Nephron progenitor cell (in vitro differentiated cells): ENCODE results near the gene KIF27.
A peak's percentile ranks its signal among the peaks of the same experiment; 100 is the strongest.
"Not testable (repeated sequence)": the region's sequence is repeated elsewhere in the genome, so short reads cannot be mapped to it uniquely, and the experiment has no call there.

ENCODE experiments used
- DNase-seq: peaks from one replicate; pipeline ENCODE4 v3.0.0; 2021
- H3K27ac Mint-ChIP-seq: 2 replicates; pipeline ENCODE4 v1.8.0; 2021; ENCODE audit warnings: mild to moderate bottlenecking, moderate library complexity, mixed read lengths
- H3K27me3 Mint-ChIP-seq: 2 replicates; pipeline ENCODE4 v1.8.0; 2021; ENCODE audit warnings: mild to moderate bottlenecking, low read depth, mixed read lengths; ENCODE audit not compliant: poor library complexity
- H3K36me3 Mint-ChIP-seq: 2 replicates; pipeline ENCODE4 v1.8.0; 2021; ENCODE audit warnings: low read depth, mixed read lengths
- H3K4me1 Mint-ChIP-seq: 2 replicates; pipeline ENCODE4 v1.8.0; 2021; ENCODE audit warnings: mixed read lengths
- H3K4me3 Mint-ChIP-seq: 2 replicates; pipeline ENCODE4 v1.8.0; 2021; ENCODE audit warnings: mild to moderate bottlenecking, moderate library complexity, mixed read lengths
- H3K9me3 Mint-ChIP-seq: 2 replicates; pipeline ENCODE4 v1.8.0; 2021; ENCODE audit warnings: mild to moderate bottlenecking, moderate library complexity, mixed read lengths
- CTCF ChIP-seq: fragments of 200-600 bp; sonication (generic); IDR thresholded peaks from 2 replicates; pipeline ENCODE4 v1.5.0; 2021; ENCODE audit warnings: antibody characterized with exemption

The KIF27 gene

GRCh38 chr9:83927591-83927990 lies 6.4 kb upstream of the KIF27 start:
- no peaks in the 10 kb centered on the region for H3K4me1 Mint-ChIP-seq
- H3K9me3 Mint-ChIP-seq, result no peaks in the 10 kb centered on the region
- no peak overlapping the region for H3K4me3 Mint-ChIP-seq
- no peak for DNase-seq
- no peak overlapping the region for H3K27ac Mint-ChIP-seq
- H3K27me3 Mint-ChIP-seq, result peaks cover 5% of the 10 kb centered on the region
- H3K36me3 Mint-ChIP-seq, result no peaks in the 10 kb centered on the region
- TF ChIP-seq CTCF, result no peak

- TF ChIP-seq CTCF, result no peak
- no peak for DNase-seq
- Mint-ChIP-seq H3K27ac (peak overlapping the region; percentile 100), H3K4me3 (peak overlapping the region; percentile 91), H3K4me1 (peaks cover 15% of the 10 kb centered on the region), H3K27me3 (no peaks in the 10 kb centered on the region), H3K9me3 (no peaks in the 10 kb centered on the region), H3K36me3 (peaks cover 21% of the 10 kb centered on the region)
Observed at GRCh38 chr9:83920469-83920926, 734 bp downstream of the KIF27 start.

- no peak for TF ChIP-seq CTCF
- H3K4me3 Mint-ChIP-seq, result peak overlapping the region; percentile 63
- H3K4me1 Mint-ChIP-seq, result peaks cover 15% of the 10 kb centered on the region
- DNase-seq, result no peak
- H3K27me3 Mint-ChIP-seq, result no peaks in the 10 kb centered on the region
- no peak overlapping the region for H3K27ac Mint-ChIP-seq
- H3K9me3 Mint-ChIP-seq, result no peaks in the 10 kb centered on the region
- H3K36me3 Mint-ChIP-seq, result peaks cover 28% of the 10 kb centered on the region
Observed at GRCh38 chr9:83919111-83919510, 2.1 kb downstream of the KIF27 start.

GRCh38 chr9:83912194-83912593 lies 9.0 kb downstream of the KIF27 start:
- not testable (repeated sequence) for H3K27me3 Mint-ChIP-seq, DNase-seq, H3K4me3 Mint-ChIP-seq, H3K4me1 Mint-ChIP-seq, H3K27ac Mint-ChIP-seq, H3K9me3 Mint-ChIP-seq
- peaks cover 31% of the 10 kb centered on the region for H3K36me3 Mint-ChIP-seq
- peak; percentile 33 for TF ChIP-seq CTCF

- no peaks in the 10 kb centered on the region for H3K27me3 Mint-ChIP-seq
- no peak overlapping the region for H3K27ac Mint-ChIP-seq
- TF ChIP-seq CTCF, result no peak
- H3K4me1 Mint-ChIP-seq, result no peaks in the 10 kb centered on the region
- no peak overlapping the region for H3K4me3 Mint-ChIP-seq
- peaks cover 27% of the 10 kb centered on the region for H3K36me3 Mint-ChIP-seq
- no peak for DNase-seq
- no peaks in the 10 kb centered on the region for H3K9me3 Mint-ChIP-seq
Observed at GRCh38 chr9:83906144-83906543, 15.1 kb downstream of the KIF27 start.

GRCh38 chr9:83900615-83901014 lies 20.6 kb downstream of the KIF27 start:
- H3K27me3 Mint-ChIP-seq, H3K27ac Mint-ChIP-seq, H3K36me3 Mint-ChIP-seq: not testable (repeated sequence)

GRCh38 chr9:83894301-83894700 lies 26.9 kb downstream of the KIF27 start:
- not testable (repeated sequence) for H3K27ac Mint-ChIP-seq, H3K9me3 Mint-ChIP-seq, DNase-seq, H3K27me3 Mint-ChIP-seq, H3K36me3 Mint-ChIP-seq, H3K4me3 Mint-ChIP-seq, H3K4me1 Mint-ChIP-seq

More at GRCh38 chr9:83900615-83901014, 20.6 kb downstream of the KIF27 start:
- H3K9me3 Mint-ChIP-seq, H3K4me1 Mint-ChIP-seq, H3K4me3 Mint-ChIP-seq, DNase-seq: not testable (repeated sequence)

- not testable (repeated sequence) for H3K9me3 Mint-ChIP-seq, H3K27me3 Mint-ChIP-seq, H3K27ac Mint-ChIP-seq, H3K4me1 Mint-ChIP-seq, DNase-seq, H3K4me3 Mint-ChIP-seq
- H3K36me3 Mint-ChIP-seq, result peaks cover 31% of the 10 kb centered on the region
Observed at GRCh38 chr9:83886498-83886897, 34.7 kb downstream of the KIF27 start.

- DNase-seq, H3K27ac Mint-ChIP-seq: not testable (repeated sequence)
Observed at GRCh38 chr9:83885559-83886240, 35.5 kb downstream of the KIF27 start.

More at GRCh38 chr9:83885559-83886240, 35.5 kb downstream of the KIF27 start:
- not testable (repeated sequence) for H3K4me1 Mint-ChIP-seq, H3K4me3 Mint-ChIP-seq, H3K27me3 Mint-ChIP-seq, H3K9me3 Mint-ChIP-seq
- peaks cover 31% of the 10 kb centered on the region for H3K36me3 Mint-ChIP-seq
